22Rv1 (cell line): Measurements from ENCODE around the gene WWC2.

Source experiments
- CTCF ChIP-seq: fragments of 450-650 bp; IDR thresholded peaks from 2 replicates; pipeline ENCODE4 v1.5.1; 2017; ENCODE audit warnings: mild to moderate bottlenecking
- ZFX ChIP-seq: fragments of 450-650 bp; IDR thresholded peaks from 2 replicates; pipeline ENCODE4 v1.6.1; 2017; ENCODE audit warnings: antibody characterized with exemption, borderline replicate concordance

- TF ChIP-seq CTCF: no peak
- TF ChIP-seq ZFX: no peak
Measured at GRCh38 chr4:183205193-183205592, 106.1 kb downstream of the WWC2 start.
